HG02981 (cell line): Measurements from ENCODE around the gene DPCD.

Experiments used
- ATAC-seq: cut with Tn5 transposase; IDR thresholded peaks from one replicate; pipeline ENCODE4 v1.9.1; 2021; ENCODE audit warnings: mild to moderate bottlenecking, moderate library complexity; ENCODE audit not compliant: unreplicated experiment

The DPCD gene

GRCh38 chr10:101653536-101653935, 65.4 kb downstream of the DPCD start:
- no peak for ATAC-seq

- no peak for ATAC-seq
These were observed 67.4 kb downstream of the DPCD start for GRCh38 chr10:101655570-101655969.

GRCh38 chr10:101656890-101657289, 68.8 kb downstream of the DPCD start:
- no peak for ATAC-seq

- ATAC-seq, result no peak
These were observed 70.9 kb downstream of the DPCD start for GRCh38 chr10:101658975-101659374.
